ENCODE measurements around the gene SMPD1. TPM values are rescaled to one million over a fixed set of nuclear protein-coding genes. Genes with fewer than 3 reads are reported as not detected.

SMPD1 gene
- total and polyA plus RNA-seq, 2 donors (not counting 1 experiment from before 2014, with no cell fraction given): 18.3 to 30.7 TPM

DNA sequence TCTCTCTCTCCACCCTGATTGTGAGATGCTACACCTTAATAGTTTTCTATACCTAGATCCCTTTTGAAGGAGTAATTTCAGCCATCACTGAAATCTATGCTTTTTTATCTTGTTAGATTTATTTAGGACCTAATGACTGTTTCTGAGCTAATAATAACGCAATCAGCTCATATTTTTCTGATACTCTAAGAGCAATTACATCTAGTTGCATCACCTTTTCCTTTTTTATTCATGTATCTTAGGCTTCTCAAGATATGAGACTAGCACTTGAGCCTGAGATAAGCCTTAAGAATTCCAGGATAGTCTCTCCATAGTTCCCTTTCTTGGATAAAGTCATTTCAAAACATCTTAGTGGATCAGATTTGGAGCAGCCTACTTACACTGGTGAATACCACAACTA is 44.9 kb upstream of the SMPD1 start:
- no peak for TF ChIP-seq EZH2 (IDR thresholded peaks at IDR 0.05; ENCODE audit: borderline replicate concordance, insufficient read depth, low read depth, low read length, poor library complexity, severe bottlenecking)
- TF ChIP-seq CTCF (IDR thresholded peaks at IDR 0.05): no peak
- WGBS (ENCODE audit: insufficient coverage): no CpG with 5 or more reads among the region's 1 CpG
- H3K4me3 Mint-ChIP-seq: no peak overlapping the region
- peaks cover 20% of the 10 kb centered on the region for H3K27me3 Mint-ChIP-seq
- Histone ChIP-seq H3K4me2 (replicated peaks; ENCODE audit: low read depth, low read length, poor library complexity, severe bottlenecking) (no peak overlapping the region), H3K9me3 (ENCODE audit: control extremely low read depth in 1 of 3, control insufficient read depth in 2 of 3, insufficient read depth in 1 of 3, low read length in 2 of 3) (no peaks in the 10 kb centered on the region), H3K79me2 (ENCODE audit: control insufficient read depth, insufficient read depth, low read length) (no peaks in the 10 kb centered on the region), H3K27me3 (replicated peaks in 1 of 4; ENCODE audit: control extremely low read depth in 1 of 4, control insufficient read depth in 3 of 4, insufficient read depth in 4 of 4, low read length in 3 of 4) (peaks cover 0 to under 1% (median 0%) of the 10 kb centered on the region in 4 experiments), H3K36me3 (replicated peaks in 1 of 2; ENCODE audit: control extremely low read depth in 1 of 2, control insufficient read depth in 1 of 2, extremely low read depth in 1 of 2, insufficient read depth in 2 of 2, low read length in 1 of 2) (no peaks in the 10 kb centered on the region), H2AFZ (ENCODE audit: insufficient read depth, low read depth, low read length, poor library complexity, severe bottlenecking) (no peak overlapping the region), H3K4me1 (ENCODE audit: control insufficient read depth in 2 of 2, insufficient read depth in 2 of 2, low read length in 2 of 2) (no peaks in the 10 kb centered on the region), H4K20me1 (ENCODE audit: control insufficient read depth, insufficient read depth, low read length, poor library complexity, severe bottlenecking) (no peaks in the 10 kb centered on the region), H3K4me3 (ENCODE audit: control extremely low read depth in 1 of 5, extremely low read depth in 1 of 5, insufficient read depth in 1 of 5, low read depth in 2 of 5, low read length in 4 of 5) (no peak overlapping the region), H3K27ac (ENCODE audit: low read length in 2 of 2) (no peak overlapping the region), H3K9ac (ENCODE audit: low read length) (no peak overlapping the region)
- ATAC-seq (ENCODE audit: low read depth) (no peak), DNase-seq (no peak)
- no peak overlapping the region for H3K27ac Mint-ChIP-seq
- no peaks in the 10 kb centered on the region for H3K4me1 Mint-ChIP-seq
- POLR2A ChIA-PET: no interaction called here
- H3K9me3 Mint-ChIP-seq (ENCODE audit: insufficient read depth): no peaks in the 10 kb centered on the region
- CTCF ChIA-PET: interaction anchor here (3.4 kb wide), 1 partner anchor 9 kb away, joined by 20 read pairs; no protein-coding TSS in a partner anchor
- intact Hi-C loops (cut with micrococcal nuclease): no loop called here

- Histone ChIP-seq H3K4me2 (replicated peaks; ENCODE audit: low read depth, low read length, poor library complexity, severe bottlenecking) (no peak overlapping the region), H3K4me1 (ENCODE audit: control insufficient read depth in 2 of 2, insufficient read depth in 2 of 2, low read length in 2 of 2) (peaks cover 0 to 6% of the 10 kb centered on the region in 2 donors), H3K79me2 (ENCODE audit: control insufficient read depth, insufficient read depth, low read length) (no peaks in the 10 kb centered on the region), H3K9ac (ENCODE audit: low read length) (no peak overlapping the region), H3K27ac (ENCODE audit: low read length in 2 of 2) (no peak overlapping the region), H3K36me3 (replicated peaks in 1 of 2; ENCODE audit: control extremely low read depth in 1 of 2, control insufficient read depth in 1 of 2, extremely low read depth in 1 of 2, insufficient read depth in 2 of 2, low read length in 1 of 2) (no peaks in the 10 kb centered on the region), H3K4me3 (ENCODE audit: control extremely low read depth in 1 of 5, extremely low read depth in 1 of 5, insufficient read depth in 1 of 5, low read depth in 2 of 5, low read length in 4 of 5) (no peak overlapping the region), H3K9me3 (ENCODE audit: control extremely low read depth in 1 of 3, control insufficient read depth in 2 of 3, insufficient read depth in 1 of 3, low read length in 2 of 3) (no peaks in the 10 kb centered on the region), H3K27me3 (replicated peaks in 1 of 4; ENCODE audit: control extremely low read depth in 1 of 4, control insufficient read depth in 3 of 4, insufficient read depth in 4 of 4, low read length in 3 of 4) (peaks cover 0 to 5% (median 0%) of the 10 kb centered on the region in 4 experiments), H2AFZ (ENCODE audit: insufficient read depth, low read depth, low read length, poor library complexity, severe bottlenecking) (no peak overlapping the region), H4K20me1 (ENCODE audit: control insufficient read depth, insufficient read depth, low read length, poor library complexity, severe bottlenecking) (no peaks in the 10 kb centered on the region)
- POLR2A ChIA-PET: no interaction called here
- Mint-ChIP-seq H3K4me3 (no peak overlapping the region), H3K27ac (no peak overlapping the region), H3K27me3 (peaks cover 3% of the 10 kb centered on the region), H3K4me1 (no peaks in the 10 kb centered on the region), H3K9me3 (ENCODE audit: insufficient read depth) (no peaks in the 10 kb centered on the region)
- DNase-seq (no peak), ATAC-seq (ENCODE audit: low read depth) (no peak)
- intact Hi-C loops (cut with micrococcal nuclease): loop anchor here (5.0 to 10.0 kb wide), 3 partner anchors 98 to 1713 kb away; partner anchors contain the start of gene OR51D1
- CTCF ChIA-PET: interaction anchor here (1.3 to 1.4 kb wide), 2 partner anchors 13 to 26 kb away, joined by 3 to 5 read pairs; no protein-coding TSS in a partner anchor
- TF ChIP-seq CTCF (IDR thresholded peaks at IDR 0.05) (no peak), EZH2 (IDR thresholded peaks at IDR 0.05; ENCODE audit: borderline replicate concordance, insufficient read depth, low read depth, low read length, poor library complexity, severe bottlenecking) (no peak)
Observed at GRCh38 chr11:6350043-6350442, 40.2 kb upstream of the SMPD1 start.

Measured in B cell (primary cell).